ENCODE results near the gene GNAZ.

GNAZ gene

DNA sequence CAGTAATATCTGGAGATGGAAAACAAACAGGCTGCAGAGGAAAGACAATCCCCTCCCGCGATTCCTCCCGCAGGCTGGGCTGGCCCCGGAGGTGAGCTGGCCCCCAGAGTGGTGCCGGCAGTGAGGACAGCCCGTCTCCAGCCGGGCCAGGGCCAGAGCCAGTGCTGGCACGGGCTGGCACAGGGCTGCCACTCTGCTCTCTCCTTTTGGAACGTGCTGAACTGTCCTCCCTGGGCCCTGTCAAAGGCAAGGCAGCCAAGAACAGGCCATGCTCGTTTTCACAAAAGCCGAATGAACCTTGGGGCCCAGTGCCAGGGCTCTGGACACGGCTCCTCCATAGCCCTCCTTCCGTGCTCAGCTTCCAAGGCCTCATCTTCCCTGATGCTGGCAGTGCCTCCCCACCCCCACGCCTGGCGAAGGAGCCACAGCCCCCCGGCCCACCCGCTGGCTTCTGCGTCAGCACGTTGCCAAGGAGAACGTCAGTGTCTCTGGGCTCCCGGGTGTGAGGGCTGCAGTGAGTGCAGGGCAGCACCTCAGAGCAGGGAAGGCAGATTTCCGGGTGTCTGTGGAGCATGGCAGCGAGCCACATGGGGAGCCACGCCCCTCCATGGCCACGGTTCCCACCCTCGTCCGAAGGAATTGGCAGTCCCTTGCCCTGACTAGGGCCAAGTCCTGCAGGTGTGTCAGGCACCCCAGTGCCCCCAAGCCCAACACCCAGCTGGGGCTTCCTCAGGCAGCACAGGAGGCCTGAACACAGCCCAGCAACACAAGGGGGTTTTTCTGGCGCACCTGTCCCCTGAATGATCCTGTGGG is 28.6 kb downstream of the GNAZ start:
- no peak overlapping the region for H2BK15ac ChIP-seq (ENCODE audit: low read length)

DNA sequence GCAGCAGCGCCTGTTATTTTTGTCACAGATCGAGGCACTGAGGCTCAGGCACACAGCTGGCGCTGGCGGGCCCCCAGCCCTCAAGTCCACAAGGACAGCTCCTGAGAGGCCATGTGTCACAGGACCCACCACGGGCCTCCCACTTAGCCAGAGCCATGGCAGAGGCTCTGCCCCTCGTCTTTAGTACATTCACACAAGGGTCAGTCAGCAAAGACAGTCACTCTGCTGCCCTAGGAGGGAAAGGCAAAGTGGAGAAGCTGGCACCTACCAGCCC is 29.1 kb downstream of the GNAZ start:
- H3K4me1 ChIP-seq (ENCODE audit: control insufficient read depth in 2 of 2, insufficient read depth in 1 of 2, low read depth in 1 of 2, low read length in 2 of 2): peaks cover 8 to 14% of the 10 kb centered on the region in 2 donors
- peaks cover 12% of the 10 kb centered on the region for H3K79me1 ChIP-seq (ENCODE audit: low read depth, low read length)
- H3K14ac ChIP-seq (ENCODE audit: low read length): no peak overlapping the region
- H3K18ac ChIP-seq (ENCODE audit: low read length): no peak overlapping the region
- DNase-seq (ENCODE audit: low spot score): no peak
- no peak overlapping the region for H3K4me2 ChIP-seq (ENCODE audit: insufficient read depth, low read length, poor library complexity, severe bottlenecking)
- H4K8ac ChIP-seq (ENCODE audit: low read depth, low read length): no peak overlapping the region
- no peak overlapping the region for H2BK5ac ChIP-seq (ENCODE audit: low read length)
- no peak overlapping the region for H2BK120ac ChIP-seq (ENCODE audit: low read depth, low read length)
- H2BK15ac ChIP-seq (ENCODE audit: low read length): no peak overlapping the region
- no peaks in the 10 kb centered on the region for H3K9me3 ChIP-seq (replicated peaks in 1 of 2; ENCODE audit: control insufficient read depth in 2 of 2, insufficient read depth in 1 of 2, low read depth in 1 of 2, low read length in 2 of 2)
- no peak overlapping the region for H3K4me3 ChIP-seq (ENCODE audit: low read length in 2 of 2)
- H3K36me3 ChIP-seq (replicated peaks in 1 of 2; ENCODE audit: control insufficient read depth in 2 of 2, insufficient read depth in 2 of 2, low read length in 2 of 2): peaks cover 16 to 23% of the 10 kb centered on the region in 2 donors
- peak overlapping the region; percentile 54 for H3K9ac ChIP-seq (ENCODE audit: low read depth, low read length, poor library complexity)
- no peak overlapping the region for H4K91ac ChIP-seq (ENCODE audit: low read depth, low read length, poor library complexity)
- H2AK5ac ChIP-seq (ENCODE audit: low read depth, low read length): no peak overlapping the region
- no peak overlapping the region for H2BK12ac ChIP-seq (ENCODE audit: low read length)
- H3K27me3 ChIP-seq (ENCODE audit: control insufficient read depth in 3 of 3, insufficient read depth in 3 of 3, low read depth in 1 of 3, low read length in 3 of 3): no peaks in the 10 kb centered on the region
- no peak overlapping the region for H2AFZ ChIP-seq (ENCODE audit: low read length)
- no CpG with 5 or more reads among the region's 6 CpGs for WGBS, 2 donors (ENCODE audit: extremely low coverage in 2 of 2, insufficient read length in 2 of 2, insufficient replicate concordance in 1 of 2)
- peak overlapping the region; percentile 92 for H3K23ac ChIP-seq (ENCODE audit: low read depth, low read length, poor library complexity)
- no peak overlapping the region for H3K4ac ChIP-seq (ENCODE audit: low read length)
- no peak overlapping the region for H3K27ac ChIP-seq (replicated peaks; ENCODE audit: low read length)

More for the DNA sequence above, 28.6 kb downstream of the GNAZ start:
- H2AFZ ChIP-seq (ENCODE audit: low read length): no peak overlapping the region
- no CpG with 5 or more reads among the region's 28 CpGs for WGBS, 2 donors (ENCODE audit: extremely low coverage in 2 of 2, insufficient read length in 2 of 2, insufficient replicate concordance in 1 of 2)
- no peak overlapping the region for H3K4ac ChIP-seq (ENCODE audit: low read length)
- H2BK120ac ChIP-seq (ENCODE audit: low read depth, low read length): no peak overlapping the region
- H3K4me1 ChIP-seq (ENCODE audit: control insufficient read depth in 2 of 2, insufficient read depth in 1 of 2, low read depth in 1 of 2, low read length in 2 of 2): peaks cover 8 to 14% of the 10 kb centered on the region in 2 donors
- H2BK12ac ChIP-seq (ENCODE audit: low read length): no peak overlapping the region
- H3K14ac ChIP-seq (ENCODE audit: low read length): peak overlapping the region; percentile 25
- H3K4me3 ChIP-seq (ENCODE audit: low read length in 2 of 2): no peak overlapping the region
- H2AK5ac ChIP-seq (ENCODE audit: low read depth, low read length): no peak overlapping the region
- H3K9ac ChIP-seq (ENCODE audit: low read depth, low read length, poor library complexity): peak overlapping the region; percentile 50
- H3K27ac ChIP-seq (replicated peaks; ENCODE audit: low read length): no peak overlapping the region
- no peak overlapping the region for H2BK5ac ChIP-seq (ENCODE audit: low read length)
- H3K23ac ChIP-seq (ENCODE audit: low read depth, low read length, poor library complexity): peak overlapping the region; percentile 92
- no peaks in the 10 kb centered on the region for H3K9me3 ChIP-seq (replicated peaks in 1 of 2; ENCODE audit: control insufficient read depth in 2 of 2, insufficient read depth in 1 of 2, low read depth in 1 of 2, low read length in 2 of 2)
- no peak for DNase-seq (ENCODE audit: low spot score)
- H3K18ac ChIP-seq (ENCODE audit: low read length): no peak overlapping the region
- no peaks in the 10 kb centered on the region for H3K27me3 ChIP-seq (ENCODE audit: control insufficient read depth in 3 of 3, insufficient read depth in 3 of 3, low read depth in 1 of 3, low read length in 3 of 3)
- peaks cover 16% of the 10 kb centered on the region for H3K79me1 ChIP-seq (ENCODE audit: low read depth, low read length)
- no peak overlapping the region for H3K4me2 ChIP-seq (ENCODE audit: insufficient read depth, low read length, poor library complexity, severe bottlenecking)
- peaks cover 16 to 23% of the 10 kb centered on the region in 2 donors for H3K36me3 ChIP-seq (replicated peaks in 1 of 2; ENCODE audit: control insufficient read depth in 2 of 2, insufficient read depth in 2 of 2, low read length in 2 of 2)
- H4K8ac ChIP-seq (ENCODE audit: low read depth, low read length): no peak overlapping the region
- H4K91ac ChIP-seq (ENCODE audit: low read depth, low read length, poor library complexity): no peak overlapping the region

DNA sequence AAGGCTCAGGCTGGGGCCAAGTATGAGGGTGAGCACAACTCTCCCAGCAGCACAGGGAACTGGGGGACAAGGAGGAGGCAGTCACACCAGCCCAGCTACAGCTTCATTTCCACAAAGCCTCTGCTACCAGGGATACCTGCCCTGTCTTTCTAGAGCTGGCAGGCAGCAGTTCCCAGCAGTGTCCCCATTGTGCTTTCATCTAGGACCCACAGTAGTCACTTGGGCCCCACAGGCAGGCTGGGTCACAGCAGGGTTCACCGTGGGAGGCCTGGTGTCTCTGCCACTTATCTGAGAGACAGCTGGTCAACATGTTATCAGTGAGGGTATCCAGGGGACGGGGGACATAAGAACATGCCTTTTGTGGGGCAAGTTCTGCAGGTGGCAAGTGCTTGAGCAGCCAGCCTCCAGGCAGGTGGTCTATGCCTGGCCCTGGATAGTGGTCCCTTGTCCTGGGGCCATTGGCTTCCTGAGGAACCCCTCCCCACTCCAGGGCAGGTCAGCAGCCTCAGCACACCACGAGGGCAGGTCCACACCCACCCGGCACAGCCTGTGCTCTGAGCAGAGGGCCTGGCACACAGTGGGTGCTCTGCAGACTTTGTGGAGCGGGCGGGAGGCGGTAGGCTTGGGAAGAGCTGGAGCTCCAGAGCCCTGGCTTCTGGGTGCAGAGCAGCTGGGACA is 29.9 kb downstream of the GNAZ start:
- Histone ChIP-seq H3K79me1 (ENCODE audit: low read depth, low read length) (peaks cover 12% of the 10 kb centered on the region), H3K4me3 (ENCODE audit: low read length in 2 of 2) (peak overlapping the region in 1 of 2 donors; percentile 60), H3K4ac (ENCODE audit: low read length) (no peak overlapping the region), H3K9ac (ENCODE audit: low read depth, low read length, poor library complexity) (no peak overlapping the region), H2BK5ac (ENCODE audit: low read length) (no peak overlapping the region), H4K91ac (ENCODE audit: low read depth, low read length, poor library complexity) (no peak overlapping the region), H2BK15ac (ENCODE audit: low read length) (no peak overlapping the region), H3K18ac (ENCODE audit: low read length) (no peak overlapping the region), H2BK120ac (ENCODE audit: low read depth, low read length) (no peak overlapping the region), H4K8ac (ENCODE audit: low read depth, low read length) (no peak overlapping the region), H3K36me3 (replicated peaks in 1 of 2; ENCODE audit: control insufficient read depth in 2 of 2, insufficient read depth in 2 of 2, low read length in 2 of 2) (peaks cover 16 to 25% of the 10 kb centered on the region in 2 donors), H3K9me3 (replicated peaks in 1 of 2; ENCODE audit: control insufficient read depth in 2 of 2, insufficient read depth in 1 of 2, low read depth in 1 of 2, low read length in 2 of 2) (no peaks in the 10 kb centered on the region), H3K27ac (replicated peaks; ENCODE audit: low read length) (no peak overlapping the region), H2AFZ (ENCODE audit: low read length) (no peak overlapping the region), H3K4me2 (ENCODE audit: insufficient read depth, low read length, poor library complexity, severe bottlenecking) (no peak overlapping the region), H3K27me3 (ENCODE audit: control insufficient read depth in 3 of 3, insufficient read depth in 3 of 3, low read depth in 1 of 3, low read length in 3 of 3) (no peaks in the 10 kb centered on the region), H3K4me1 (ENCODE audit: control insufficient read depth in 2 of 2, insufficient read depth in 1 of 2, low read depth in 1 of 2, low read length in 2 of 2) (peaks cover 2 to 7% of the 10 kb centered on the region in 2 donors), H2BK12ac (ENCODE audit: low read length) (no peak overlapping the region), H3K14ac (ENCODE audit: low read length) (no peak overlapping the region), H3K23ac (ENCODE audit: low read depth, low read length, poor library complexity) (peak overlapping the region; percentile 94), H2AK5ac (ENCODE audit: low read depth, low read length) (no peak overlapping the region)
- no CpG with 5 or more reads among the region's 7 CpGs for WGBS, 2 donors (ENCODE audit: extremely low coverage in 2 of 2, insufficient read length in 2 of 2, insufficient replicate concordance in 1 of 2)
- no peak for DNase-seq (ENCODE audit: low spot score)

DNA sequence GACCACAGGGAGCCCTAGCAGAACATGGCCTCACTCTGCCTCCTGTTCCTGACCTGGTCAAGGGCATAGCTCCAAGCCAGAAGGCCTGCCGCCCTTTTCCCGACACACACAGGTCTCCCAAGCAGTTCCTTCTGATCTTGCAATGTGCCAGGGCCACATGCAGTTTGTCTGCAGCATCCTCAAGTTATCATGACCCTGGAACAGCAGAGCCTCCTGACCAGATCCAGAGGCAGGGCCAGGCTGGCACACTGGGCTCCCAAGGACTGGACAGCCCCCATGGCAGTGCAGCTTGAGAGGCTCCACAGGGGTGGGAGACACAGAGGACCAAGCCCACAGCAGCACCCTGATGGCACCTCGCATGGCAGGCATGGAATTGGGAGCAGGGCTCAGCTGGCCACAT is 31.2 kb downstream of the GNAZ start:
- peak overlapping the region; percentile 63 for H3K14ac ChIP-seq (ENCODE audit: low read length)
- no peak overlapping the region for H3K4me3 ChIP-seq (ENCODE audit: low read length in 2 of 2)
- H3K36me3 ChIP-seq (replicated peaks in 1 of 2; ENCODE audit: control insufficient read depth in 2 of 2, insufficient read depth in 2 of 2, low read length in 2 of 2): peaks cover 6 to 18% of the 10 kb centered on the region in 2 donors
- H3K27me3 ChIP-seq (ENCODE audit: control insufficient read depth in 3 of 3, insufficient read depth in 3 of 3, low read depth in 1 of 3, low read length in 3 of 3): no peaks in the 10 kb centered on the region
- no peak for DNase-seq (ENCODE audit: low spot score)
- no peak overlapping the region for H2AFZ ChIP-seq (ENCODE audit: low read length)
- H3K79me1 ChIP-seq (ENCODE audit: low read depth, low read length): peaks cover 9% of the 10 kb centered on the region
- no peak overlapping the region for H3K4ac ChIP-seq (ENCODE audit: low read length)
- H3K27ac ChIP-seq (replicated peaks; ENCODE audit: low read length): no peak overlapping the region
- H3K4me2 ChIP-seq (ENCODE audit: insufficient read depth, low read length, poor library complexity, severe bottlenecking): no peak overlapping the region
- no peak overlapping the region for H2BK5ac ChIP-seq (ENCODE audit: low read length)
- peak overlapping the region; percentile 94 for H3K23ac ChIP-seq (ENCODE audit: low read depth, low read length, poor library complexity)
- no peak overlapping the region for H2BK120ac ChIP-seq (ENCODE audit: low read depth, low read length)
- H2AK5ac ChIP-seq (ENCODE audit: low read depth, low read length): no peak overlapping the region
- no CpG with 5 or more reads among the region's 3 CpGs for WGBS, 2 donors (ENCODE audit: extremely low coverage in 2 of 2, insufficient read length in 2 of 2, insufficient replicate concordance in 1 of 2)
- no peak overlapping the region for H2BK15ac ChIP-seq (ENCODE audit: low read length)
- H3K9me3 ChIP-seq (replicated peaks in 1 of 2; ENCODE audit: control insufficient read depth in 2 of 2, insufficient read depth in 1 of 2, low read depth in 1 of 2, low read length in 2 of 2): no peaks in the 10 kb centered on the region
- H3K4me1 ChIP-seq (ENCODE audit: control insufficient read depth in 2 of 2, insufficient read depth in 1 of 2, low read depth in 1 of 2, low read length in 2 of 2): peaks cover 0 to 3% of the 10 kb centered on the region in 2 donors
- H3K9ac ChIP-seq (ENCODE audit: low read depth, low read length, poor library complexity): peak overlapping the region; percentile 30
- H4K91ac ChIP-seq (ENCODE audit: low read depth, low read length, poor library complexity): no peak overlapping the region
- H4K8ac ChIP-seq (ENCODE audit: low read depth, low read length): no peak overlapping the region
- H3K18ac ChIP-seq (ENCODE audit: low read length): peak overlapping the region; percentile 45
- no peak overlapping the region for H2BK12ac ChIP-seq (ENCODE audit: low read length)

Measured in neuronal stem cell (in vitro differentiated cells).